ENCODE data around the gene LINGO3. TPM values are rescaled to one million over a fixed set of nuclear protein-coding genes. Genes with fewer than 3 reads are reported as not detected.

The LINGO3 gene
- total and polyA plus RNA-seq, 2 of the 8 experiments (the other 6 are each of a cell fraction or from before 2014, with no cell fraction given), result 0.59 TPM; not detected in 1

DNA sequence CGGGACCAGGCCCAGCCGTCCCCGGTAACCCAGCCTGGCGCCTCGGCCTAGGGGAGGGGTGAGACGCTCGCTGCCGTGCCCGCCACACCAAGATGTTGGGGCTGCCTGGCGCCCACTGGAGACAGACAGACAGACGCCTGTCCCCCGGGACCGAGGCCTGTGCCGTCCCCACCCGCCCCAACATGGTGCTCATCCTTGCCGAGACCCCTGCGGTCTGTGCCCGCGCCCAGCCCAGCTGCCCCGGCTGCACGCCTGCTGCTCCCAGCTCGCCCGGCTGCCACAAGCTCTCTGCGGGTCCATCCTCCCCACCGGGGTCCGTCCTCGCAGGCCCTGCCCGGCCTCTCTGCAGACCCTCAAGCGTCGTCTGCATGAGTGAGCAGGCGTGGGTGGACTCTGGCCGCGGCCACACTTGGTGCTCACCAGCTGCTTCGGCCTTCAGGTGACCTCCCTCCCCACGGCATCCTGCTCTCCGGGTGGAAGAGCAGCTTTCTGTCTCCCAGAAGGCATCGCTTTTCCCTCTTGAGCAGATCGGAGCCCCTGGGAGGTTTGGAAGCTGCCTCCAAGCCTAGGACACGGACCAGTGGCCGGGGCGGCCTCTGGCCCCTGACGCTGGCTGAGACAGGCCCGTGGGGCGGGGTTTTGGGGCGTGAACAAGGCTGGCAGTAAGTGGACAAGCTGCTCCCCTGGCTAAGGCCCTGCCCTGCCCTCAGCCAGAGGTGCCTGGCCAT, 45.4 kb upstream of the LINGO3 start:
- ChIA-PET POLR2A (ENCODE audit: partially characterized antibody) (interaction anchor here (0.9 to 1.6 kb wide), 4 partner anchors 9 to 103 kb away, joined by 3 to 8 read pairs (median 4); no protein-coding TSS in a partner anchor), CTCF (ENCODE audit: partially characterized antibody) (interaction anchor here (0.6 to 4.3 kb wide), 5 partner anchors 12 to 73 kb away, joined by 3 to 18 read pairs (median 3); no protein-coding TSS in a partner anchor)
- no peak overlapping the region for H4K8ac ChIP-seq (ENCODE audit: extremely low read depth, insufficient read depth, low read length)
- H3K79me2 ChIP-seq (ENCODE audit: control insufficient read depth in 1 of 2, insufficient read depth in 2 of 2, low read length in 2 of 2), result no peaks in the 10 kb centered on the region
- H3K56ac ChIP-seq (replicated peaks; ENCODE audit: insufficient read length, low read depth, low read length), result no peak overlapping the region
- H2BK20ac ChIP-seq (ENCODE audit: low read length), result no peak overlapping the region
- peaks cover 0 to 7% (median 2%) of the 10 kb centered on the region in 4 experiments; a peak in 3 of 8 replicates for H3K36me3 ChIP-seq (ENCODE audit: control insufficient read depth in 2 of 4, insufficient read depth in 4 of 4, low read length in 3 of 4)
- no peaks in the 10 kb centered on the region for H3K9me3 ChIP-seq (ENCODE audit: insufficient read depth in 2 of 2, low read depth in 1 of 2, low read length in 1 of 2)
- no peak overlapping the region for H2AK5ac ChIP-seq (ENCODE audit: low read depth, low read length)
- no peak overlapping the region for H3K14ac ChIP-seq (ENCODE audit: insufficient read length)
- no peak overlapping the region for H3K18ac ChIP-seq (ENCODE audit: extremely low read depth, low read length)
- no peak for TF ChIP-seq MAFK (IDR thresholded peaks at IDR 0.05; ENCODE audit: low read depth, low read length)
- TF ChIP-seq, protein P1, sequence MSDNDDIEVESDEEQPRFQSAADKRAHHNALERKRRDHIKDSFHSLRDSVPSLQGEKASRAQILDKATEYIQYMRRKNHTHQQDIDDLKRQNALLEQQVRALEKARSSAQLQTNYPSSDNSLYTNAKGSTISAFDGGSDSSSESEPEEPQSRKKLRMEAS (IDR thresholded peaks at IDR 0.05), result no peak
- no peak for TF ChIP-seq RXRA (IDR thresholded peaks at IDR 0.05; ENCODE audit: insufficient read depth, low read depth, low read length)
- no peak for TF ChIP-seq SP1 (IDR thresholded peaks at IDR 0.05; ENCODE audit: low read depth, low read length)
- TF ChIP-seq CREB1 (IDR thresholded peaks at IDR 0.05), result no peak
- peaks cover 0 to 12% of the 10 kb centered on the region in 2 experiments for H4K20me1 ChIP-seq (replicated peaks in 1 of 2; ENCODE audit: control insufficient read depth in 1 of 2, insufficient read depth in 2 of 2, low read length in 2 of 2)
- no peak overlapping the region for H2BK12ac ChIP-seq (ENCODE audit: low read depth, low read length)
- H3K27ac ChIP-seq (ENCODE audit: low read depth, low read length), result no peak overlapping the region
- H2BK15ac ChIP-seq (ENCODE audit: low read length), result no peak overlapping the region
- H3K4me1 ChIP-seq (replicated peaks in 1 of 4; ENCODE audit: control insufficient read depth in 3 of 4, insufficient read depth in 4 of 4, low read length in 3 of 4), result no peaks in the 10 kb centered on the region
- H3K23me2 ChIP-seq (ENCODE audit: low read depth, low read length), result peaks cover 16% of the 10 kb centered on the region; the same call in 1 of the 2 replicates
- no peaks in the 10 kb centered on the region for H3K79me1 ChIP-seq (ENCODE audit: low read depth, low read length)
- H4K5ac ChIP-seq (ENCODE audit: insufficient read length, low read depth, low read length), result no peak overlapping the region
- H2BK120ac ChIP-seq (replicated peaks; ENCODE audit: low read depth, low read length), result no peak overlapping the region
- DNase-seq (ENCODE audit: low read depth in 1 of 2, low spot score in 2 of 2), result no peak
- H3K9ac ChIP-seq (replicated peaks in 1 of 4; ENCODE audit: extremely low read depth in 1 of 4, low read depth in 3 of 4, low read length in 3 of 4), result no peak overlapping the region
- H3K27me3 ChIP-seq (replicated peaks in 1 of 4; ENCODE audit: control insufficient read depth in 3 of 4, extremely low read depth in 1 of 4, insufficient read depth in 3 of 4, low read length in 3 of 4), result no peaks in the 10 kb centered on the region
- WGBS, 2 experiments (ENCODE audit: extremely low coverage in 1 of 2, insufficient coverage in 1 of 2, insufficient read length in 1 of 2, insufficient replicate concordance in 2 of 2, low coverage in 1 of 2, low lambda C conversion rate in 2 of 2, missing lambda C conversion rate in 1 of 2), result 95% methylated on average over 27 of the region's 45 CpGs; no CpG with 5 or more reads in 1 of the 2 experiments
- FAIRE-seq, result no peak
- no peak overlapping the region; the same call in 1 of the 2 replicates for H2BK5ac ChIP-seq (ENCODE audit: low read depth, low read length)
- no peak overlapping the region for H3K4me3 ChIP-seq (ENCODE audit: extremely low read depth in 1 of 4, insufficient read depth in 2 of 4, low read depth in 3 of 4, low read length in 4 of 4)
- H4K91ac ChIP-seq (replicated peaks; ENCODE audit: insufficient read length, low read length), result no peak overlapping the region
- no peak overlapping the region for H3K23ac ChIP-seq (ENCODE audit: insufficient read length)
- no peak overlapping the region for H2AFZ ChIP-seq (ENCODE audit: low read length)
- H3K4me2 ChIP-seq (ENCODE audit: insufficient read depth in 1 of 2, low read depth in 2 of 2, low read length in 2 of 2), result no peak overlapping the region
- H3K4ac ChIP-seq (replicated peaks; ENCODE audit: insufficient read length, low read depth, low read length), result no peak overlapping the region
